Measurements from ENCODE around the gene CMTR1.

CMTR1 gene

GRCh38 chr6:37513576-37513975 lies 80.6 kb downstream of the CMTR1 start (continued):
- no peak for TF ChIP-seq ZSCAN16 (tag by site-specific recombination; IDR thresholded peaks at IDR 0.05)
- TF ChIP-seq ZNF121 (tag by site-specific recombination; IDR thresholded peaks at IDR 0.05): no peak
- no peak for TF ChIP-seq ZNF473 (tag by site-specific recombination; IDR thresholded peaks at IDR 0.05)

DNA sequence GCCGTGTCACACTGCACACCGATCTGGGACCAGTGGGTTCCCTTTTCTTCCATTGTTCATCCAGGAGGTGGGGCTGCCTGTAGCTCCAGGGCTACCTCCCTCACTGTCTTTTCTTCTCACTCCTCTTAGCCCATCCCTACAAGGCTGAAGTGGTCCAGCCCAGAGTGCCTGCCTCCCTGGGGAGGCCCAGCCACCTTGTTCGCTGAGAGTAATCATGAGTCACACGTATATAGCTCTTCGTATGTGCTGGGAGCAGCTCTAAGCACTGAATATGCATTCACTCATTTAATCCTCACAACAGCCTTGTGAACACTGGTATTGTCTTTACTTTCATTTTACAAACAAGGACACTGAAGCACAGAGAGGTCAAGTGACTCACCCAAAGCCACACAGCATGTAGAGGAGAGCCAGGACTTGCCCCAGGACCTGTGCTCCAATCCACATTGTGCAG lies 81.3 kb downstream of the CMTR1 start:
- ChIA-PET POLR2A (no interaction called here), CTCF (no interaction called here)
- no peak overlapping the region for H3K4me3 ChIP-seq (ENCODE audit: low read depth, low read length)
- H3K9me3 ChIP-seq (ENCODE audit: control insufficient read depth, insufficient read depth, low read depth, low read length): no peaks in the 10 kb centered on the region
- no peak overlapping the region for H3K27ac ChIP-seq (ENCODE audit: extremely low read depth, low read depth, low read length)
- H3K36me3 ChIP-seq (ENCODE audit: control insufficient read depth in 2 of 2, insufficient read depth in 1 of 2, low read length in 2 of 2): no peaks in the 10 kb centered on the region
- H3K4me1 ChIP-seq (ENCODE audit: control insufficient read depth, insufficient read depth, low read length): peaks cover 11% of the 10 kb centered on the region
- TF ChIP-seq ZNF404 (tag by site-specific recombination; IDR thresholded peaks at IDR 0.05) (no peak), ZNF837 (tag by site-specific recombination; IDR thresholded peaks at IDR 0.05) (no peak), ZNF785 (tag by site-specific recombination; IDR thresholded peaks at IDR 0.05) (no peak), ZNF560 (tag by site-specific recombination; IDR thresholded peaks at IDR 0.05; ENCODE audit: borderline replicate concordance) (no peak), ZNF571 (tag by site-specific recombination; IDR thresholded peaks at IDR 0.05) (no peak), KLF17 (tag by site-specific recombination; IDR thresholded peaks at IDR 0.05) (peak; percentile 64; the same call in 1 of the 2 replicates), ZNF843 (tag by site-specific recombination; IDR thresholded peaks at IDR 0.05) (no peak), ZNF768 (tag by site-specific recombination; IDR thresholded peaks at IDR 0.05) (peak; percentile 96), PRDM1 (tag by site-specific recombination; IDR thresholded peaks at IDR 0.05) (no peak), ZNF660 (tag by site-specific recombination; IDR thresholded peaks at IDR 0.05) (no peak), ZNF473 (tag by site-specific recombination; IDR thresholded peaks at IDR 0.05) (no peak), ZNF341 (tag by site-specific recombination; IDR thresholded peaks at IDR 0.05; ENCODE audit: low read depth) (no peak), ZNF311 (tag by site-specific recombination; IDR thresholded peaks at IDR 0.05; ENCODE audit: borderline replicate concordance) (no peak), ZNF146 (tag by site-specific recombination; IDR thresholded peaks at IDR 0.05) (no peak), ZBTB17 (tag by site-specific recombination; IDR thresholded peaks at IDR 0.05) (peak; percentile 72), KLF1 (tag by site-specific recombination; IDR thresholded peaks at IDR 0.05) (no peak), HOXA7 (CRISPR knock-in tag; IDR thresholded peaks at IDR 0.05; ENCODE audit: borderline replicate concordance) (no peak), ZNF670 (tag by site-specific recombination; IDR thresholded peaks at IDR 0.05; ENCODE audit: low read depth) (no peak), ZNF747 (tag by site-specific recombination; IDR thresholded peaks at IDR 0.05) (no peak), ZNF202 (tag by site-specific recombination; IDR thresholded peaks at IDR 0.05; ENCODE audit: borderline replicate concordance) (no peak), ZNF664 (tag by site-specific recombination; IDR thresholded peaks at IDR 0.05) (peak; percentile 70; the same call in 1 of the 2 replicates), YY1 (tag by site-specific recombination; IDR thresholded peaks at IDR 0.05) (no peak), ZSCAN4 (tag by site-specific recombination; IDR thresholded peaks at IDR 0.05) (no peak), GLIS1 (tag by site-specific recombination; IDR thresholded peaks at IDR 0.05) (no peak), KLF8 (tag by site-specific recombination; IDR thresholded peaks at IDR 0.05) (no peak), KLF16 (tag by site-specific recombination; IDR thresholded peaks at IDR 0.05) (no peak), ZNF292 (tag by site-specific recombination; IDR thresholded peaks at IDR 0.05; ENCODE audit: borderline replicate concordance, low read depth) (no peak), ZNF174 (tag by site-specific recombination; IDR thresholded peaks at IDR 0.05) (no peak), ZNF558 (tag by site-specific recombination; IDR thresholded peaks at IDR 0.05) (no peak), ZNF548 (tag by site-specific recombination; IDR thresholded peaks at IDR 0.05) (no peak), ZBTB7A (tag by site-specific recombination; IDR thresholded peaks at IDR 0.05; ENCODE audit: low read depth) (no peak)
- TF ChIP-seq, protein P1, sequence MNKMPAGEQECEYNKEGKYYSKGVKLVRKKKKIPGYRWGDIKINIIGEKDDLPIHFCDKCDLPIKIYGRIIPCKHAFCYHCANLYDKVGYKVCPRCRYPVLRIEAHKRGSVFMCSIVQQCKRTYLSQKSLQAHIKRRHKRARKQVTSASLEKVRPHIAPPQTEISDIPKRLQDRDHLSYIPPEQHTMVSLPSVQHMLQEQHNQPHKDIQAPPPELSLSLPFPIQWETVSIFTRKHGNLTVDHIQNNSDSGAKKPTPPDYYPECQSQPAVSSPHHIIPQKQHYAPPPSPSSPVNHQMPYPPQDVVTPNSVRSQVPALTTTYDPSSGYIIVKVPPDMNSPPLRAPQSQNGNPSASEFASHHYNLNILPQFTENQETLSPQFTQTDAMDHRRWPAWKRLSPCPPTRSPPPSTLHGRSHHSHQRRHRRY (tag by site-specific recombination; IDR thresholded peaks at IDR 0.05): no peak
